ENCODE data around the gene RALA.

RALA gene

GRCh38 chr7:39633563-39634477 lies 10.4 kb downstream of the RALA start:
- Histone ChIP-seq H3K36me3 (peaks cover 16% of the 10 kb centered on the region), H3K9me3 (no peaks in the 10 kb centered on the region), H3K4me3 (ENCODE audit: low read depth, low read length) (no peak overlapping the region), H3K27me3 (no peaks in the 10 kb centered on the region), H3K4me1 (no peaks in the 10 kb centered on the region)
- TF ChIP-seq CTCF (IDR thresholded peaks at IDR 0.05; ENCODE audit: low read depth, low read length) = no peak
- DNase-seq = no peak

DNA sequence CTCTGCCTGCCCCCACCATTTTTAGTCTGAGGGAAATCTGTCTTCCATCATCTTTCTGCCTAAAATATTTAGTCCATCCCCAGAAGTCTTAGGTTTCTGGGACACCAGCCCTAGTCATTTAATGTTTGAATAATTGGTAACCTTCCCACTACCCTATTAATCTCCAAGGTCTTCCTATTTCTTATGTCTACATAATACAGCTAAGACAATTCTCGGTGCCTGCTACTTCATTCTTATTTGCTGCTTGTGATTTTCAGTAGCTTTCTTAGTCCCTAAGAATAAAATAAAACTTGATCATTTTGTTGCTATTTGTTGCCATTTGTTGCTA lies 11.1 kb downstream of the RALA start:
- H3K9me3 ChIP-seq = no peaks in the 10 kb centered on the region
- no peaks in the 10 kb centered on the region for H3K27me3 ChIP-seq
- H3K4me1 ChIP-seq = no peaks in the 10 kb centered on the region
- TF ChIP-seq CTCF (IDR thresholded peaks at IDR 0.05; ENCODE audit: low read depth, low read length) = no peak
- peaks cover 16% of the 10 kb centered on the region for H3K36me3 ChIP-seq
- H3K4me3 ChIP-seq (ENCODE audit: low read depth, low read length) = no peak overlapping the region
- DNase-seq = no peak

GRCh38 chr7:39637400-39637799 lies 14.0 kb downstream of the RALA start:
- no peaks in the 10 kb centered on the region for H3K9me3 ChIP-seq
- TF ChIP-seq CTCF (IDR thresholded peaks at IDR 0.05; ENCODE audit: low read depth, low read length) = no peak

GRCh38 chr7:39637963-39638485 lies 14.7 kb downstream of the RALA start:
- Histone ChIP-seq H3K9me3 (no peaks in the 10 kb centered on the region), H3K27me3 (no peaks in the 10 kb centered on the region), H3K4me1 (peaks cover 2% of the 10 kb centered on the region), H3K36me3 (peaks cover 3% of the 10 kb centered on the region; the same call in 1 of the 2 replicates), H3K4me3 (ENCODE audit: low read depth, low read length) (no peak overlapping the region)
- no peak for TF ChIP-seq CTCF (IDR thresholded peaks at IDR 0.05; ENCODE audit: low read depth, low read length)
- DNase-seq = no peak

More at GRCh38 chr7:39637400-39637799, 14.0 kb downstream of the RALA start:
- H3K27me3 ChIP-seq = no peaks in the 10 kb centered on the region
- H3K36me3 ChIP-seq = peaks cover 8% of the 10 kb centered on the region
- no peak overlapping the region for H3K4me3 ChIP-seq (ENCODE audit: low read depth, low read length)
- peaks cover 2% of the 10 kb centered on the region for H3K4me1 ChIP-seq
- no peak for DNase-seq

DNA sequence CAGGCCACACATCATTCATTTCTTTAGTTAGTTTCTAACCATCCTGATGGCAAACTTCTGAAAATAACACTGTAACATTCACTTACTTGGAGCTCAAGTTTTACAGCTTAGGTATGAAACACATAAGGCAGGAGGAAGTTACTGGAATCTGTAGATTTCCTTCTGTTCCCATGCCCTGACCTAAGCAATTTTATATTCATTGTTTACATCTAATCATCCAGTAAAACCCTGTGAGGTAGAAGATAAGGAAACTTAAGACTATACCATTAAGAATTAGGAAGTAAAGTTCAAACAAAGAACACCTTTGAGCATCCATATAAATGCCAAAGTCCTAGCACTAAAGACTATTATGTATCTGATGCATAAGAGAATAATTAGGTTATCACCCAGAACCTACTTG lies 19.5 kb downstream of the RALA start:
- no peak for DNase-seq
- Histone ChIP-seq H3K9me3 (no peaks in the 10 kb centered on the region; the same call in 1 of the 2 replicates), H3K36me3 (no peaks in the 10 kb centered on the region; the same call in 1 of the 2 replicates), H3K4me3 (ENCODE audit: low read depth, low read length) (no peak overlapping the region), H3K27me3 (no peaks in the 10 kb centered on the region), H3K4me1 (peaks cover 2% of the 10 kb centered on the region)
- TF ChIP-seq CTCF (IDR thresholded peaks at IDR 0.05; ENCODE audit: low read depth, low read length) = no peak

DNA sequence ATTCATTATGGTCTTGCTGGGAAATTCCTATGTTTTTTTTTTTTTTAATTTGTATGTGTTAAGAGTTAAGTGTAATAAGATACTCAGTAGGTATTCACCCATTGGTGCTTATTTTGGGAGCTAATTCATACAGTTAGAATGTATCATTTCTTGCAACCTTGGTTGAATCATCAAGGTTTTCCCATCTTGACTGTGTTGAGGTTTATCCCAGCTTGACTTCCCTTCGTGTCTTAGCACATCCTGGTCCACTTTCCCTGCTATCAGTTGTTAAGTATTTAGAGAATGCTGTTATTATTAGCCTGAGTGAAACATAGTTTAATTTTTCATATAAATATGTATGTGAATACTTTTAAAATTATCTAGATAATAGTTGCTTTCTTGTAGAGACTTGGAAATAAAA lies 20.8 kb downstream of the RALA start:
- H3K4me3 ChIP-seq (ENCODE audit: low read depth, low read length) = no peak overlapping the region
- H3K27me3 ChIP-seq = no peaks in the 10 kb centered on the region
- no peaks in the 10 kb centered on the region; the same call in 1 of the 2 replicates for H3K36me3 ChIP-seq
- no peak for DNase-seq
- H3K9me3 ChIP-seq = no peaks in the 10 kb centered on the region; the same call in 1 of the 2 replicates
- peaks cover 2% of the 10 kb centered on the region for H3K4me1 ChIP-seq
- no peak for TF ChIP-seq CTCF (IDR thresholded peaks at IDR 0.05; ENCODE audit: low read depth, low read length)
